K562 treated with DMSO at 1 percent for 24 hours (cell line): ENCODE data around the gene SLC2A6. TPM values are rescaled to one million over a fixed set of nuclear protein-coding genes. Genes with fewer than 3 reads are reported as not detected.

Experiments used
- total RNA-seq: library from RNA; unstranded; fragments of 300-600 nt; gene quantifications from 2 replicates; pipeline ENCODE4 v1.2.3, GENCODE V29; 2022; ENCODE audit warnings: low read depth; ENCODE audit not compliant: insufficient read depth

Gene SLC2A6, protein sequence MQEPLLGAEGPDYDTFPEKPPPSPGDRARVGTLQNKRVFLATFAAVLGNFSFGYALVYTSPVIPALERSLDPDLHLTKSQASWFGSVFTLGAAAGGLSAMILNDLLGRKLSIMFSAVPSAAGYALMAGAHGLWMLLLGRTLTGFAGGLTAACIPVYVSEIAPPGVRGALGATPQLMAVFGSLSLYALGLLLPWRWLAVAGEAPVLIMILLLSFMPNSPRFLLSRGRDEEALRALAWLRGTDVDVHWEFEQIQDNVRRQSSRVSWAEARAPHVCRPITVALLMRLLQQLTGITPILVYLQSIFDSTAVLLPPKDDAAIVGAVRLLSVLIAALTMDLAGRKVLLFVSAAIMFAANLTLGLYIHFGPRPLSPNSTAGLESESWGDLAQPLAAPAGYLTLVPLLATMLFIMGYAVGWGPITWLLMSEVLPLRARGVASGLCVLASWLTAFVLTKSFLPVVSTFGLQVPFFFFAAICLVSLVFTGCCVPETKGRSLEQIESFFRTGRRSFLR
- 11.6 and 11.7 TPM in 2 replicates for total RNA-seq

GRCh38 chr9:133478851-133479711, at the start of gene SLC2A6:
Gene SLC2A6, minus strand, starts transcription at chr9:133479099. Its CDS starts 40 bp downstream, at chr9:133479059.

DNA sequence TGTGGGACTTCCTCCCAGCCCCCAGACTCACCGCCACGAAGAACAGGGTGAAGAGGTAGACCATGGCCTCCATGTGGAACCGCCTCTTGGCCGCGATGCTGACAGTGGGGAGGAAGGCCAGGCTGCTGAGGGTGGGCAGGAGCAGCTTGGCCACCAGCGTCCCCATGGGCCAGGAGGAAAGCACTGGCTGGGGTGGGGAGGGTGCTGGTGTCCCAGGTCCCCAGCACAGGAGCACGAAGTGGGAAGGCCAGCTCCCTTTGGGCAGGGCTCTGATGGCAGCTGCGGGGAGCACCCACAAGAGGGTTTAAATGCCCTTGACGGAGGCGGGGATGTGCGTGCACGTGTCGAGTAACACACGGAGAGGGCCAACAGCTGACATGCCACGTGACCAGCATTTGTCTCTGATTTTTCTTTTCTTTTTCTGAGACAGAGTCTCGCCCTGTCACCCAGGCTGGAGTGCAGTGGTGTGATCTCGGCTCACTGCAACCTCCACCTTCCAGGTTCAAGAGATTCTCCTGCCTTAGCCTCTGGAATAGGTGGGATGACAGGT, 45.9 kb upstream of the SLC2A6 start, which contains the start of gene MYMK:
Gene MYMK (minus strand): TSS at position 281 of the 550 bp plus-strand sequence. CDS start 115 bp downstream, at position 166.

DNA sequence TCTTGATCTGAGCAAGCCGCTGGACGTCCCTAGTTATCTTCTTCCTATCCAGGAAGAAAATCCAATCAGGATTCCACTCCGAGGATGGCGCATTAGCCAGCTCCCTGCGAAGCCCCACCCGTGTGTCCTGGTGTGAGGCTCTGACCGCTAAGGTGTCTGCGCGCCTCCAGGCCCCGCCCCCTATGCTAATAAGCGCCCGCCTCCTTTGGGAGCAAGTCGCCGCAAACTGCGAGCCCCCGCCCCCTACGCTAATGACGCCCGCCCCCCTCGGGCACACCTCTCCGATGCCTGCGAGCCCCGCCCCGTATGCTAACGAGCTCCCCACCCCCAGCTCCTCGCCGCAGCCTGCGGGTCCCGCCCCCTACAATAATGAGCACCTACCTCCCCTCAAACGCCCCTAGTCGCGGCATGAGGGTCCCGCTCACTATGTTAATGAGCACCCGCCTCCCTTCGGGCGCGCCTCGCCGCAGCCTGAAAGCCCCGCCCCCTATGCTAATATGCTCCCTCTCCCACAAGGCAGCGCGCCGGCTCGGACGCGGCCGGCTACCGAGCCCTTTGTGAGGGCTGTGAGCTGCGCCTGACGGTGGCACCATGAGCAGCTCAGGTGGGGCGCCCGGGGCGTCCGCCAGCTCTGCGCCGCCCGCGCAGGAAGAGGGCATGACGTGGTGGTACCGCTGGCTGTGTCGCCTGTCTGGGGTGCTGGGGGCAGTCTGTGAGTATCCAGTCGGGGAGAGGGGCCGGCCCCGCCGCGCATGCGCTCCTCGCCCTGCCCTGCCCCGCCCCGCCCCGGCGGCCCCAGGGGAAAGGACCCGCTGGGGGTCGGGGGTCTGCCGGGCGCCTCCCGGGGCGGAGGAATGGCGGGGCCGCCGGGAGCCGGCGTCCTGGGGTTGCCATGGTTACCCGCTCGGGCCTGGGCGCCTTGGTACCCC, 19.2 kb downstream of the SLC2A6 start, which contains the start of gene CACFD1:
Gene CACFD1 (plus strand): TSS at position 503 of the 929 bp plus-strand sequence. CDS start 89 bp downstream, at position 592.

DNA sequence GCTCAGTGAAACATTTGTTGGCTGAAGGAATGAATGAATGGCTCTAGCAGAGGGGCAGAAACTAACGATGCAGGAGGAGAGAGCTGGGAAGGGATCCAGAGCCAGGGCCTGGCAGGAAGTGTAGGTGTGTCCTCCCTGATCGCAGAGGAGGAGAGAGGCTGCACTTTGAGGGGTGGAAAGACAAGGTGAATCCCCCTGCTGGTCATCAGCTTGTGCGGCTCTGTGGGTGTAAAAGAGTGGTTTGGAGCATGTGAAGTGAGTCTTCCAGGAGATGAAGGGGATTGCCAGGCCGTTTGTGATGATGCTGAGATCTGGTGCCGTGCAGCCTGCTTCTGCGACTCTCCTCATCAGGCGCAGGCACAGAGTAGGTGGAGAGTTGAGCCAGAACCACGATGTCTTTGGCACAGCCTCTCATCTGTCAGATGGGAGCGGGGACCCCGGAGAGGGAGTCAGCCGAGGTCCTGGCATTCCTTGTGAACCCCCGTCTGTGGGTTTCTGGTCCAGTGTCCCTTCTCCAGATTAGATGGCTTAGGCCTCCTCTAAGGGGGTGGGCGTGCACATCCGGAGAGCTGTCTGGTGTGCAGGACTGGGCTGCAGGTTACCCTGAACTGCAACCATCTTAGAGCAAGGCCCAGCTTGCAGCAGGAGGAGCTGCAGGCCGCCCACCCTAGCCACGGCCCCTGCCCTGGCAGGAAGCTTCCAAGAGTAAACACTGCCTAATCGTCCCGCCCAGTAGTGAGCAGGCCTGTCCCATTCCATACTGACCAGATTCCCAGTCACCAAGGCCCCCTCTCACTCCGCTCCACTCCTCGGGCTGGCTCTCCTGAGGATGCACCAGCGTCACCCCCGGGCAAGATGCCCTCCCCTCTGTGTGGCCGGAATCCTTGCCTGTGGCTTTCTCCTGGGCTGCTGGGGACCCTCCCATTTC, 57.0 kb downstream of the SLC2A6 start, which contains the start of gene ADAMTS13:
Gene ADAMTS13 (plus strand): TSS at position 753 of the 928 bp plus-strand sequence. CDS start 77 bp downstream, at position 830.

Other genes starting within 250 kb of the SLC2A6 start
- 6.8 and 14.1 TPM in 2 replicates for gene ABO, start 203.9 kb downstream of the SLC2A6 start, total RNA-seq
- gene SURF6, start 142.9 kb downstream of the SLC2A6 start, total RNA-seq: 23.6 and 25.8 TPM in 2 replicates
- 31.3 and 35.9 TPM in 2 replicates for gene MED22, start 131.0 kb downstream of the SLC2A6 start, total RNA-seq
- 5,124 and 5,344 TPM in 2 replicates for gene RPL7A, start 130.9 kb downstream of the SLC2A6 start, total RNA-seq
- 54.6 and 55.3 TPM in 2 replicates for gene SURF1, start 122.6 kb downstream of the SLC2A6 start, total RNA-seq
- gene SURF2, start 122.5 kb downstream of the SLC2A6 start, total RNA-seq: 55.8 and 60.9 TPM in 2 replicates
- gene SURF4, start 103.0 kb downstream of the SLC2A6 start, total RNA-seq: 174 and 178 TPM in 2 replicates
- 0.63 and 2.1 TPM in 2 replicates for gene STKLD1, start 102.7 kb downstream of the SLC2A6 start, total RNA-seq
- 28.6 and 30.7 TPM in 2 replicates for gene REXO4, start 61.1 kb downstream of the SLC2A6 start, total RNA-seq
- gene ADAMTS13, start 56.7 kb downstream of the SLC2A6 start, total RNA-seq: 0.79 and 1.3 TPM in 2 replicates
- 16.9 and 18.2 TPM in 2 replicates for gene CACFD1, start 19.1 kb downstream of the SLC2A6 start, total RNA-seq
- not detected in 2 replicates for gene MYMK, start 45.9 kb upstream of the SLC2A6 start, total RNA-seq
- not detected in 2 replicates for gene ADAMTSL2, start 55.6 kb upstream of the SLC2A6 start, total RNA-seq
- gene FAM163B, start 130.3 kb upstream of the SLC2A6 start, total RNA-seq: not detected in 2 replicates
- not detected in 2 replicates for gene DBH, start 157.3 kb upstream of the SLC2A6 start, total RNA-seq